OCI-LY7 (cell line): ENCODE measurements around the gene EIF3F. TPM values are rescaled to one million over a fixed set of nuclear protein-coding genes. Genes with fewer than 3 reads are reported as not detected.
A peak's percentile ranks its signal among the peaks of the same experiment; 100 is the strongest.

Experiments used
- BruUV-seq: library from RNA; stranded (reverse); fragments of 400-500 nt; replicated peaks from 2 replicates; lab custom pipeline; 2021; lab: Mats Ljungman, UMichigan
- CTCF ChIA-PET: fragments of 300-600 bp; sonication (Branson Sonifier 250); formaldehyde crosslinking; loops from one replicate; lab custom pipeline; 2022; ENCODE audit warnings: antibody characterized with exemption; ENCODE audit not compliant: unreplicated experiment; lab: Charles Lee
- POLR2A ChIA-PET: fragments of 300-600 bp; sonication (Branson Sonifier 250); formaldehyde crosslinking; loops from one replicate; lab custom pipeline; 2022; ENCODE audit warnings: antibody characterized with exemption; lab: Charles Lee
- DNase-seq: peaks from one replicate; pipeline ENCODE4 v3.0.0-alpha.2; 2015; ENCODE audit warnings: low spot score
- H2AFZ ChIP-seq: fragments of 200-600 bp; sonication (generic), shearing (Covaris generic); 2 replicates; pipeline ENCODE4 v1.6.1; 2014; ENCODE audit warnings: mild to moderate bottlenecking, antibody characterized with exemption, low read length, moderate library complexity
- H3K27ac ChIP-seq: fragments of 200-600 bp; sonication (generic); 2 replicates; pipeline ENCODE4 v1.5.1; 2014; ENCODE audit warnings: mixed run types, low read depth, mild to moderate bottlenecking, moderate library complexity, low read length, inconsistent platforms; ENCODE audit not compliant: poor library complexity, severe bottlenecking
- H3K36me3 ChIP-seq: fragments of 200-600 bp; sonication (generic); 2 replicates; pipeline ENCODE4 v1.6.1; 2014; ENCODE audit warnings: mild to moderate bottlenecking, antibody characterized with exemption, low read length, moderate library complexity, mixed read lengths; ENCODE audit not compliant: insufficient read depth
- H3K4me1 ChIP-seq: fragments of 200-600 bp; sonication (generic); 2 replicates; pipeline ENCODE4 v1.5.1; 2014; ENCODE audit warnings: mild to moderate bottlenecking, low read length; ENCODE audit not compliant: insufficient read depth, poor library complexity, severe bottlenecking
- H3K4me2 ChIP-seq: fragments of 200-600 bp; sonication (generic); 2 replicates; pipeline ENCODE4 v1.6.1; 2014; ENCODE audit warnings: mild to moderate bottlenecking, low read length
- H3K4me3 ChIP-seq: fragments of 200-600 bp; sonication (generic); 2 replicates; pipeline ENCODE4 v1.5.1; 2014; ENCODE audit warnings: mild to moderate bottlenecking, low read depth, low read length; ENCODE audit not compliant: poor library complexity, severe bottlenecking
- H3K79me2 ChIP-seq: fragments of 200-600 bp; sonication (generic); 2 replicates; pipeline ENCODE4 v1.6.1; 2016; ENCODE audit warnings: low read depth, mild to moderate bottlenecking, low read length, moderate library complexity, mixed read lengths; ENCODE audit not compliant: insufficient read depth
- H3K9me2 ChIP-seq: fragments of 200-600 bp; sonication (generic); 2 replicates; pipeline ENCODE4 v1.6.1; 2016; ENCODE audit warnings: mild to moderate bottlenecking, low read length, mixed read lengths; ENCODE audit not compliant: insufficient read depth
- H3K9me3 ChIP-seq: fragments of 200-600 bp; sonication (generic); 2 replicates; pipeline ENCODE4 v1.6.1; 2014; ENCODE audit warnings: mild to moderate bottlenecking, mixed run types, low read length, mixed read lengths
- H4K20me1 ChIP-seq: fragments of 200-600 bp; sonication (generic); 2 replicates; pipeline ENCODE4 v1.6.1; 2014; ENCODE audit warnings: mild to moderate bottlenecking, antibody characterized with exemption, low read length, moderate library complexity, mixed read lengths; ENCODE audit not compliant: insufficient read depth
- CTCF ChIP-seq: fragments of 200-600 bp; sonication (generic); conservative IDR thresholded peaks from 2 replicates; pipeline ENCODE4 v1.5.1; 2014; ENCODE audit warnings: mild to moderate bottlenecking, antibody characterized with exemption, low read length, moderate library complexity, mixed read lengths
- EZH2phosphoT487 ChIP-seq: fragments of 200-600 bp; sonication (generic); IDR thresholded peaks from 2 replicates; pipeline ENCODE4 v1.6.1; 2018; ENCODE audit warnings: low read depth, borderline replicate concordance, mild to moderate bottlenecking, mixed run types, antibody characterized with exemption, low read length, moderate library complexity, mixed read lengths
- intact Hi-C: fragments of 100-400 bp; cut with micrococcal nuclease; formaldehyde crosslinking; loops from one replicate; pipeline ENCODE4 v1.10.0; 2022; ENCODE audit not compliant: unreplicated experiment
- total RNA-seq, 2 experiments: library from RNA; depleted of rRNA in 1 of 2; stranded (reverse); fragments of >200 nt in 1 of 2; shearing (Covaris generic) in 1 of 2; gene quantifications; 2 replicates each; pipeline ENCODE4 v1.2.3, GENCODE V29; 2014 to 2022

Gene EIF3F
- total RNA-seq, 2 experiments from 2014 or later, result 367 to 376 TPM

- ChIA-PET CTCF (no interaction called here), POLR2A (interaction anchor here (0.7 to 1.5 kb wide), 4 partner anchors 10 to 91 kb away, joined by 3 to 6 read pairs (median 4); no protein-coding TSS in a partner anchor)
- Histone ChIP-seq H3K4me3 (peak within 1 kb of the TSS; percentile 14), H3K27ac (peak within 1 kb of the TSS; percentile 28), H3K9me2 (no peaks in the 10 kb centered on the region), H3K36me3 (no peaks in the 10 kb centered on the region), H4K20me1 (no peaks in the 10 kb centered on the region), H3K79me2 (no peaks in the 10 kb centered on the region), H3K4me2 (peak within 1 kb of the TSS; percentile 69), H3K9me3 (no peaks in the 10 kb centered on the region), H3K4me1 (peaks cover 25% of the 10 kb centered on the region), H2AFZ (peak within 1 kb of the TSS; percentile 79)
- no peak for TF ChIP-seq CTCF
- TF ChIP-seq EZH2phosphoT487, result no peak
- intact Hi-C loops, result no loop called here
- BruUV-seq, result no TSS peak
- no peak for DNase-seq
Observed at GRCh38 chr11:7965386-7965785, 21.8 kb upstream of the EIF3F start, which contains the start of gene NLRP10. NLRP10 (minus strand) TSS chr11:7965447; CDS start chr11:7963495, 1,952 bp downstream.

DNA sequence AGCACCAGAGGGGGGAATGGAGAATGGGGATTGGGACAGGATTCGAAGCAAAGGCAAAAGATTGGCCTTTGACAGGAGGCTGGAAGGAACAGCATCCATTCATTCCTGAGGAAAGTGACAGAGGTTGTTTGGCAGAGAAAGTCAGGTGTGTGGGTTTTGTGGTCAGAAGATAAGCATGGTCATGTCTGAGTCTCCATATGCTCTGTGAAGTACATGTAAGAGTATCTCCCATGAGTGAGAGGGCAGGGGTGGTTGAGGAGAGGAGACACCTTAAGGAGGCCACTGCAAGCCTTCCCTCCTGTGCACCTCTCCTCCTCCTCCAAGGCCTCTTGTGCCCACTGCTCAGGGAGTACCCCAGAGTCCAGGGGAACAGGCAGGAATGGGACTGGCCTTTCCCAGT lies 20.0 kb upstream of the EIF3F start:
- TF ChIP-seq EZH2phosphoT487 (no peak), CTCF (no peak)
- Histone ChIP-seq H3K9me3 (no peaks in the 10 kb centered on the region), H3K27ac (no peak overlapping the region), H3K9me2 (no peaks in the 10 kb centered on the region), H3K79me2 (no peaks in the 10 kb centered on the region), H4K20me1 (no peaks in the 10 kb centered on the region), H3K4me2 (no peak overlapping the region), H3K36me3 (no peaks in the 10 kb centered on the region), H3K4me1 (peaks cover 25% of the 10 kb centered on the region), H2AFZ (no peak overlapping the region), H3K4me3 (no peak overlapping the region)
- DNase-seq, result no peak
- intact Hi-C loops, result no loop called here
- BruUV-seq, result no TSS peak
- ChIA-PET POLR2A (no interaction called here), CTCF (no interaction called here)

DNA sequence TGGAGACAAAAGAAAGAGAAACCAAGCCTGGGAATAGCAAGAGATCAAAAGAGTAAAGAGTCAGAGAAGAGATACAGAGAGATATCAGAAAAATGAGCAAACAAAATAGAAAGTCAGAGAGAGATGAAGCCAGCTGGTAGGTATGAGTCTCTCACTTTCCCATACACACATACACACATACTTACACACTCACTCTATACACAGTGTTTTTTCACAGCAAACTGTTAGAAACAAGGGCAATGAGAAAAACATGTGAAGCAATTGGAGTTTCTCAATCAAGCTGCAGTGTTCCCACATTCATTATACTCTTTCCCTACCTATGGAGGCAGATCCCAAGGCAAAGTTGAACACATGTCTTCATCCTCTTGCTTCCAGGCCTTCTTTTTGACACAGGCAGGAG lies 19.3 kb upstream of the EIF3F start:
- Histone ChIP-seq H3K9me2 (no peaks in the 10 kb centered on the region), H4K20me1 (no peaks in the 10 kb centered on the region), H3K27ac (no peak overlapping the region), H3K36me3 (no peaks in the 10 kb centered on the region), H3K9me3 (no peaks in the 10 kb centered on the region), H2AFZ (no peak overlapping the region), H3K79me2 (no peaks in the 10 kb centered on the region), H3K4me2 (no peak overlapping the region), H3K4me1 (peaks cover 25% of the 10 kb centered on the region), H3K4me3 (no peak overlapping the region)
- intact Hi-C loops, result no loop called here
- CTCF ChIA-PET, result no interaction called here
- DNase-seq, result no peak
- POLR2A ChIA-PET, result interaction anchor here (1.9 kb wide), 1 partner anchor 9 kb away, joined by 7 read pairs; no protein-coding TSS in a partner anchor
- no TSS peak for BruUV-seq
- no peak for TF ChIP-seq CTCF
- TF ChIP-seq EZH2phosphoT487, result no peak
